ENCODE data around the gene TACO1. TPM values are rescaled to one million over a fixed set of nuclear protein-coding genes. Genes with fewer than 3 reads are reported as not detected.

TACO1 gene
- total RNA-seq, 1 experiment from 2014 or later, result 27.1 TPM

- ChIA-PET POLR2A (ENCODE audit: unreplicated experiment) (no interaction called here), CTCF (interaction anchor here (0.6 to 2.2 kb wide), 6 partner anchors 11 to 285 kb away, joined by 3 to 11 read pairs (median 4); partner anchors contain the start of gene MAP3K3)
- Histone ChIP-seq H3K9me3 (ENCODE audit: insufficient read depth, low read depth) (no peaks in the 10 kb centered on the region), H3K27me3 (ENCODE audit: insufficient read depth, low read depth) (no peaks in the 10 kb centered on the region), H4K20me1 (ENCODE audit: insufficient read depth) (no peaks in the 10 kb centered on the region), H3F3A (ENCODE audit: insufficient read depth, low read depth) (no peaks in the 10 kb centered on the region; the same call in 1 of the 2 replicates), H3K9me2 (ENCODE audit: insufficient read depth) (no peaks in the 10 kb centered on the region), H2AFZ (no peak overlapping the region), H3K36me3 (ENCODE audit: low read depth) (0 out of 2 replicates have a peak, but pooled peaks cover 7% of the 10 kb centered on the region), H3K4me2 (no peak overlapping the region), H3K27ac (no peak overlapping the region), H3K4me1 (replicated peaks; ENCODE audit: insufficient read depth) (no peaks in the 10 kb centered on the region), H3K79me2 (ENCODE audit: low read depth) (no peaks in the 10 kb centered on the region), H3K4me3 (no peak overlapping the region)
- BruUV-seq (replicated peaks), result no TSS peak
- TF ChIP-seq EZH2 (IDR thresholded peaks at IDR 0.05; ENCODE audit: low read depth) (no peak), CTCF (conservative IDR thresholded peaks at IDR 0.05) (no peak)
- intact Hi-C loops (cut with micrococcal nuclease; ENCODE audit: unreplicated experiment), result loop anchor here (10.0 kb wide), 2 partner anchors 937 to 1057 kb away; no protein-coding TSS in a partner anchor
- no peak for DNase-seq
Measured at GRCh38 chr17:63611354-63611753, 10.7 kb downstream of the TACO1 start.

GRCh38 chr17:63613663-63614062 lies 13.0 kb downstream of the TACO1 start:
- H3K4me1 ChIP-seq (replicated peaks; ENCODE audit: insufficient read depth), result no peaks in the 10 kb centered on the region
- TF ChIP-seq EZH2 (IDR thresholded peaks at IDR 0.05; ENCODE audit: low read depth), result no peak
- no peak for TF ChIP-seq CTCF (conservative IDR thresholded peaks at IDR 0.05)
- H3K9me3 ChIP-seq (ENCODE audit: insufficient read depth, low read depth), result no peaks in the 10 kb centered on the region
- no peaks in the 10 kb centered on the region for H4K20me1 ChIP-seq (ENCODE audit: insufficient read depth)
- ChIA-PET CTCF (no interaction called here), POLR2A (ENCODE audit: unreplicated experiment) (no interaction called here)
- H3K4me3 ChIP-seq, result no peak overlapping the region
- DNase-seq, result no peak
- no peak overlapping the region for H3K4me2 ChIP-seq
- intact Hi-C loops (cut with micrococcal nuclease; ENCODE audit: unreplicated experiment), result loop anchor here (10.0 kb wide), 2 partner anchors 939 to 1059 kb away; no protein-coding TSS in a partner anchor
- H3K27ac ChIP-seq, result no peak overlapping the region
- 0 out of 2 replicates have a peak, but pooled peaks cover 3% of the 10 kb centered on the region for H3K36me3 ChIP-seq (ENCODE audit: low read depth)
- H2AFZ ChIP-seq, result no peak overlapping the region
- BruUV-seq (replicated peaks), result no TSS peak
- no peaks in the 10 kb centered on the region for H3K9me2 ChIP-seq (ENCODE audit: insufficient read depth)
- H3F3A ChIP-seq (ENCODE audit: insufficient read depth, low read depth), result no peaks in the 10 kb centered on the region; the same call in 1 of the 2 replicates
- H3K79me2 ChIP-seq (ENCODE audit: low read depth), result no peaks in the 10 kb centered on the region
- no peaks in the 10 kb centered on the region for H3K27me3 ChIP-seq (ENCODE audit: insufficient read depth, low read depth)

- no peak for DNase-seq
- ChIA-PET POLR2A (ENCODE audit: unreplicated experiment) (interaction anchor here (0.5 to 0.9 kb wide), 3 partner anchors 15 to 1097 kb away, joined by 4 to 6 read pairs (median 4); no protein-coding TSS in a partner anchor), CTCF (interaction anchor here (0.7 to 2.3 kb wide), 3 partner anchors 10 to 442 kb away, joined by 3 to 11 read pairs (median 7); no protein-coding TSS in a partner anchor)
- TF ChIP-seq CTCF (conservative IDR thresholded peaks at IDR 0.05), result no peak
- no peak for TF ChIP-seq EZH2 (IDR thresholded peaks at IDR 0.05; ENCODE audit: low read depth)
- intact Hi-C loops (cut with micrococcal nuclease; ENCODE audit: unreplicated experiment), result loop anchor here (5.0 kb wide), 3 partner anchors 56 to 221 kb away; partner anchors contain the start of gene SMARCD2
- BruUV-seq (replicated peaks), result TSS peak; percentile 98
- Histone ChIP-seq H3K4me2 (peak overlapping the region; percentile 90), H3K79me2 (ENCODE audit: low read depth) (0 out of 2 replicates have a peak, but pooled peaks cover 8% of the 10 kb centered on the region), H3K27me3 (ENCODE audit: insufficient read depth, low read depth) (no peaks in the 10 kb centered on the region), H3K27ac (no peak overlapping the region), H3K9me2 (ENCODE audit: insufficient read depth) (no peaks in the 10 kb centered on the region), H4K20me1 (ENCODE audit: insufficient read depth) (no peaks in the 10 kb centered on the region; the same call in 1 of the 2 replicates), H2AFZ (peak overlapping the region; percentile 84), H3F3A (ENCODE audit: insufficient read depth, low read depth) (no peaks in the 10 kb centered on the region), H3K4me3 (peak overlapping the region; percentile 64), H3K36me3 (ENCODE audit: low read depth) (no peaks in the 10 kb centered on the region), H3K4me1 (replicated peaks; ENCODE audit: insufficient read depth) (peaks cover 12% of the 10 kb centered on the region; the same call in 1 of the 2 replicates), H3K9me3 (ENCODE audit: insufficient read depth, low read depth) (no peaks in the 10 kb centered on the region)
Measured at GRCh38 chr17:63621229-63621683, 20.6 kb downstream of the TACO1 start.
